HG02759 (cell line): ENCODE results near the gene SLC17A3.

ENCODE experiments used
- ATAC-seq: cut with Tn5 transposase; IDR thresholded peaks from one replicate; pipeline ENCODE4 v1.9.1; 2021; ENCODE audit warnings: mild to moderate bottlenecking, moderate library complexity; ENCODE audit not compliant: unreplicated experiment

The SLC17A3 gene

GRCh38 chr6:25844518-25844917 is 29.5 kb downstream of the SLC17A3 start:
- no peak for ATAC-seq

DNA sequence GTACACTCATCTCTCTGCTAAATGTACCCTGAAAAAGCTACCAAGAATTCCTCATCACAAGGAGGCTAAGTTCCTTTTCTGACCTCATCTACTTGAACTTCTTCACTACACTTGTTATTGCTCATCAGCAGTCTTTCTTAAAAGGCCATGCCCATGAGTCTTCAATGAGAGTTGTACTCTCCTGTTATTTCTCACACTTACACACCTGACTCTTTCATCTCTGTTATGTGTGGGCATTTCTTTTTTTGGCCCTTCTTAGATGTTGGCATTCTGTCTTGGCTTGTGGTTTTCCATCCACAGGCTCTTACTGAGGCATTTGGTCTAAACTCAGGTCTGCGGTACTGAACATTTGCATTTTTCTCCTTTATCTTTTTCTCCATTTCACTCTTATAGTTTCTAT is 31.5 kb downstream of the SLC17A3 start:
- ATAC-seq, result no peak

GRCh38 chr6:25835442-25836283 is 38.4 kb downstream of the SLC17A3 start:
- ATAC-seq, result no peak

DNA sequence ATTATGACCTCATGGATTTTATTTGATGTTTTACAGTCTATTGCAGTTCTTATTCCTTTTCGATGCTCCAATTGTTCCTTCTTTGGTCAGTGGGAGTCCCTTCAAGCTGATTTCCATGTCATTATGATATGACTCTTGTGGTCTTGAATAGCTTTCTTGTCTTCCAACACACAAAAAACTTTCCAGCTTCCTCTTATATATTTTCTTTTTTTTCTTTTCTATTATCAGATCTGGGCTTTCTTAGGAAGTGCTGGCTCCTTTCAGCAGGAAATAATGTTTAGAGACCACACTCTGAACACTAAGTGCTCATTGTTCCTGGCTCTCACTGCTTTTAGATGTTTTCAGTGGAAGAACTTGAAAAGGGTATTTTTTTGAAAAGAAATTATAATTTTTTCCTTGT is 39.1 kb downstream of the SLC17A3 start:
- ATAC-seq, result no peak

DNA sequence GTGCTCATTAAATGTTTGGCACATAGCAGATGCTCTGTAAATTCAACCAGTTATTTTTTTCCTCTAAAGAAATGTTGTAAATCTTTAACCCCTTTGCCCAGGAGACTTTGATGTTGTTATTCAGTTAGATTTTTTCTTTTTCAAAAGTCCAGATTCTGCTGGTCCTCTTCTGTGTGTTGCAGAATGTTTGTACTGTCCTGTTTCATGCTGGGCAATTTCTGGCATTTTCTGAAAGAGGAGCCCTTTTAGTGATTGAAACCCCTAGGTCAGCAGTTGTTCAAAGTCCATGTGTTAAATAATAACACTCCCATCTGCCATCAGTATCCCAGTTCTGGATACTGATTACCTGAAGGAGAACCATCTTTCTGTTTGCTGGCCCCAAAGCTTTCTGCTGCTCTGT is 40.9 kb downstream of the SLC17A3 start:
- ATAC-seq, result no peak

DNA sequence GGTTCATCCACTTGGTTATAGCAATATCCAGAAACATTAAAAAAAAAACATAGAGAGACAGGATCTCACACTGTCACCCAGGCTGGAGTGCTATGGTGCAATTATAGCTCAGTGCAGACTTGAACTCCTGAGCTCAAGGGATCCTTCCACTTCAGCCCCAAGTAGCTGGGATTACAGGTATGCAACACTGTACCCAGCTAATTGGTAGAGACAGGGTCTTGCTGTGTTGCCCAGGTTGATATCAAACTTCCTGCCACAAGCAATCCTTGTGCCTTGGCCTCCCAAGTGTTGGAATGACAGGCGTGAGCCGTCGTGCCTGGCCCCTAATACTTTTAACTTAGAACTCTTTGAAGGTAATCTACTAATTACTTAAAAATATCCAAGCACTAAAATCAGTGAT is 41.4 kb downstream of the SLC17A3 start:
- ATAC-seq, result no peak

GRCh38 chr6:25832307-25832662 is 41.8 kb downstream of the SLC17A3 start:
- ATAC-seq, result no peak

DNA sequence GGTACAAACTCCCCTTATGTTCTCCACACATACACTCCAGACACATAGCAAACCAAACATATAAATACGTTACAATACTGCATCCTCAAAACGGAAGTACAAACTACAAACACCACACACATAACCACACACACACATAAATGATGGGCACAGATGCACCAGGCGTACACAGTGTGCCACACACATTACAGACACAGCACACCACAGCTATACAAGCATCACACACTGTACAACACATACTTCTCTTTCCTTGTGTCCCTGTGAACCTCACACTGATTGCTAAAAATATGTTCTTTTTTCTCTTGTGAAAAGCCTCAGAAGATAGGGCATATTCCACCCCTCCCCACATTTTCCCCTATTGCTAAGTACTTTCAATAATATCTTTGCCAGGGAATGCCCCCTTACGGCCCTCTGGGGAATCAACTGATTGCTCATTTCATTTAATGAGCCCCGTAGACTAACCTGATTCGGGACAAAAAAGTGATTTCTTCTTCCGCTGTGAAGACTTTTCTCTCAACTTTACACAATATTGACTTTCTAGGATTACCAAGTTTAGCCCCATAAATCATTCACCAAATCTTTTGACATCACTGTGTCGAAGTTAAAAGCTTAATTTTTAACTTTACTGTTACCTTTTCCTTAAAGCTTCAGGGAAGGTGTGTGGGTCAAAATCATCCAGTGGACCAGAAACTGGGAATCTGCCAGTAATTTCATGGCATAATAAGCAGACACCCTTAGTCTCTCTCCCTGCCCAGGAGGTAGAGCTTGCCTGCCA is 42.3 kb downstream of the SLC17A3 start, which contains the start of gene SLC17A1:
TSS of gene SLC17A1 (minus strand) at position 521 of the 775 bp plus-strand sequence. CDS start 1,495 bp downstream, outside the sequence.
- no peak for ATAC-seq

GRCh38 chr6:25830458-25830857 is 43.6 kb downstream of the SLC17A3 start:
- ATAC-seq, result no peak

- peak; percentile 65 for ATAC-seq
Observed at GRCh38 chr6:25829375-25829774, 44.7 kb downstream of the SLC17A3 start.

- no peak for ATAC-seq
Observed at GRCh38 chr6:25821341-25821740, 52.7 kb downstream of the SLC17A3 start.

GRCh38 chr6:25816252-25816651 is 57.8 kb downstream of the SLC17A3 start:
- no peak for ATAC-seq

- ATAC-seq, result no peak
Observed at GRCh38 chr6:25815194-25815593, 58.8 kb downstream of the SLC17A3 start.

DNA sequence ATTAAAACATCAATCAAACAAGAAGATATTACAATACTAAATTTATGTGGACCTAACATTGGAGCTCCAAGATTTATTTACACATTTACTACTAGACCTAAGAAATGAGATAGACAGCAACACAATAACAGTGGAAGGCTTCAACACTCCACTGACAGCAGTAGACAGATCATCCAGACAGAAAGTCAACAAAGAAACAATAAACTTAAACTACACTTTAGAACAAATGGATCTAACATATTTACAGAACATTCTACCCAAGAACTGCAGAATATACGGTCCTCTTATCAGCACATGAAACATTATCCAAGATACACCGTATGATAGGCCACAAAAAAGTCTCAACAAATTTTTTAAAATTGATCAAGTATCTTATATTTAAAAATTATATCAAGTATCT is 69.2 kb downstream of the SLC17A3 start:
- no peak for ATAC-seq

- ATAC-seq, result no peak
Observed at GRCh38 chr6:25801436-25801835, 72.6 kb downstream of the SLC17A3 start.
